GM11168 (cell line): Measurements from ENCODE around the gene SMG5.

Experiments
- in situ Hi-C: fragments of 300-500 bp; cut with MboI; formaldehyde crosslinking; loops from one replicate; pipeline ENCODE4 v1.12.0; 2022; ENCODE audit warnings: low sequenced_read_pairs; ENCODE audit not compliant: unreplicated experiment

Gene SMG5

DNA sequence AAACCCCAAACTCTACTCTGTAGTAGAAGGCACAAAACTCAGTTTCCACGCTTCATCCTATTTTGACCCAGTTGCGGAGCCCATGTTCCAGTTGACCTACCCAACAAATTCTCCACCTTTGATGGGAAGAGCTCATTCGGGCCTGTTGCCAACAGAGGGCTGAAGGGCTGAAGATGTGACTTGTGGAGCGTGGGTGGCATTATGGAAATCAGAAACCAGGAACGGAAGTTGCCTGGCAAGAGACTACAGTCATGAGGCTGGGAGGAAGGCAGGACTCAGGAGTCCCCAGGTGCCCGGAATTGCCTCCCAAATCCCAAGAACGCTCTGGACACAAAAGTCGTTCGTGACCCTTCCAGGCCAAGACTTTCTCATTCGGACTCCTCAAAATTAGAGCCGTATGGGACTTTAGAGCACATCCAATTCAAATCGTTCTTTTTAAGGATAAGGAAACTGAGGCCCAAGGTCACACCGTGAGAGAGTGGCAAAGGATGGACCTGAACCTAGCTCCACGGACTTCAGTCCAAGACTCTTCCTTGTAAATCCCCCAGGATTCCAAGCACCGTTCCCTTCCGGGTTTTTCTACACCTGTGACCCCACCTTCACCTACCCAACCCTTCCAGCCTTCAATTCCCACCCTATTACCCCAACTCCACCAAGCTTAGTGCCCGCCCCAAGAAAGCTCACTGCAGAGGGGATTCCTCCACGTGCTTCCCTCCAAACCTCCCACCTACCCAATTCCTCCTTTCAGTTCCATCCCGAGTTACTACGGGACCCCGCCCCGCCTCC lies 739 bp downstream of the SMG5 start:
- in situ Hi-C loops, result no loop called here

DNA sequence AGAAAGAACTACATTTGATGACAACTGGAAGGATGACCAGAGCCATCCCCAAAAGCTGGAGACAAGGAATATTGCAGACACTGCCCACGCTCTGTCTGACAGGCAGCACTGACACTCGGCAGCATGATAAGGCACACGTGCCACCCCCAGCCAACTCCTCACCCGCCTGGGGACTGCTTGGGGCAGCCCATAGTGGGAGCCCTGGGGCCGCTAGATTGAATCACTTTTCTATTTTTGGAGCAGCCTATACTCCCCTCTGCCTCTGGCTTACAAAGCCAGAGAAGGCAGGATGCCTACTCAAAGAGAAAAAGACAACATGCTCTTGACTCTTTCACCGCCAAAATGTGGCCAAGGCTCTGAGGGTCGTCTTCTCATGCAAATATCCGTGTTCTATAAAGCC lies 1.3 kb downstream of the SMG5 start:
- in situ Hi-C loops, result no loop called here

DNA sequence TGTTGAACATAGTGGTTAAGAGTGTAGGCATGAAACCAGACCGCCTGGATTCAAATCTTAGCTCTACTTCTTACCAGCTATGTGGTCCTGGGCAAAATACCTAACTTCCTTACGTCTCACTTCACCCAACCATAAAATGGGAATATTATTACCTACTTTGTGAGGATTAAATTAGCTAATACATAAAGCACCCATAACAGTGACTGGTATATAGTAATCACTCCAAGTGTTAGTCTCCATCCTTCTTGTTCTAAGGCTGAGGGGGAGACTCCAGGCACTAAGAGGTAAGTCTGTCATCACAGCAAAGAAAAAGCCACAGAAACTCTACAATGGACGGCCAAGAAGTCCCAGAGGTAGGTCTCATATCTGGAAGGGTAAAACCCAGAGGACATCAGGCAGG lies 2.8 kb downstream of the SMG5 start:
- in situ Hi-C loops, result no loop called here

DNA sequence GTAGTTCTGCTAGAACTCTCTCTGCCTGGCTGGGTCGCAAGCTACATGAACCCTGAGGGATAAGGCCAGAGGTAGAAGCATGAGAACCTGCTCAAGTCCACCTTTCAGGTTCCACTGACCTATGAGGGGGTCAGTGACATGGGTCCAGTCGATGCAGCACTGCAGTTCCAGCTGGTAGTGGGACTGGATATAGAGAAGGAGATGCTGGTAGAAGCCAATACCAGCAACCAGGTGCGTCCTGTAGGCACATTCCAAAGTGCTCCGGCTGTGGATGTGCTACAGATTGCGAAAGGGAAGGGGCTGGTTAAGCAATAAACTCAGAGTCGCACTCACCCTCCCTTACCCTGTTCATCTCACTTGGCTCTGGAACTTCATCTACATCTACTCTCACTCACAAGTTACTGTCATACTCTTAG lies 5.7 kb downstream of the SMG5 start:
- in situ Hi-C loops, result no loop called here

DNA sequence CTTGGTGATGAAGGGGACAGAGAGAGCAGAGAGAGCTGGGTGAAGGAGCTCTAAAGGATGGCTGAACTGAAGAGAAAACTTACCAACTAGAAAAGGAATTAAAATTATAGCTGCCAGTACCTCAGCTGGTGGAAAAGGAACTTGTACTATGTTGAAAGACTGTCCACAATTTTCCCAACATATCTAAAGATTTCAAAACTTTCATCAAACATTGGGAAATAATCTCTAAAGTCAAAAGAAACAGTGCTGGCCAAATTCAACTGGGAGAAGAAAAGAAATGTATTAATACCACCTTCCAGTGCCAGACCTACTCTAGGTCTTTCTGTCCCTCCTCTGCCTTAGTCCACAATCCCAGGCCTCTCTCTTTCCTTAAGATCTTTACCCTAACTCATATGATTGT lies 6.1 kb downstream of the SMG5 start:
- in situ Hi-C loops, result no loop called here

DNA sequence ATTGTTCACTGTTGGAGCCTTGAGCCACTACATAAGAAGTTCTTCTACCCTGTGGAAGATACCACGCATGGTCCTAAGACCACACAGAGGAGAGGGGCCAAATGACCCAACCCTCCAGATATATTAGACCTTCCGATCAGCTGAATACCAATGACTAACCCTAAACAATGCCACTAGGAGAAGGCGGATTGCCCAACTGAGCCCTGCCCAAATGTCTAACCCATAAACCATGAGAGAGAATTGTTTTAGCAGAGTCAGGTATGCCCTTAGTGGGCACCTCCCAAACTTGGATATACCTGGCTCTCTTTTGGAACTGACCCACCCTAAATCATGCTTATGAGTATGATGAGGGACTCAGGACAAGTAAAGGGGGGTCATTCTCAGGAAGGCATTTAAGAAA lies 12.3 kb downstream of the SMG5 start:
- in situ Hi-C loops, result no loop called here

DNA sequence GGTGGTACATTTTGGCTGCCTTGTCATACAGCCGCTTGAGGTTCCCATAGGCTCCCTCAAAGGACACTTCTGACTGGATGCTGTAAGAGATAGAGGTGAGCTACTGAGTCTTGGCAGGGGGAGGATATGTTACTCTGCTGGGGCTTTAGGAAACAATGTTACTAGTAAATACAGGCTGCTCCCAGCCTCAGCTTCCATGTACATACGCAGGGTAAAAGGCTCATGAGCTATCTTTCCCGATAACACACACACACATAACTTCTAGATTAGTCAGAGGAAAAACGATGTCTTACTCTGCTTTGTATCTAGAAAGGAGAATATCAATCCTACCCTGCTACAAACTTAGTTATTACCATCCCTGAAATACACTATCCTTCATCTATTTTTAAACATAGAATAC lies 14.3 kb downstream of the SMG5 start:
- in situ Hi-C loops, result no loop called here

DNA sequence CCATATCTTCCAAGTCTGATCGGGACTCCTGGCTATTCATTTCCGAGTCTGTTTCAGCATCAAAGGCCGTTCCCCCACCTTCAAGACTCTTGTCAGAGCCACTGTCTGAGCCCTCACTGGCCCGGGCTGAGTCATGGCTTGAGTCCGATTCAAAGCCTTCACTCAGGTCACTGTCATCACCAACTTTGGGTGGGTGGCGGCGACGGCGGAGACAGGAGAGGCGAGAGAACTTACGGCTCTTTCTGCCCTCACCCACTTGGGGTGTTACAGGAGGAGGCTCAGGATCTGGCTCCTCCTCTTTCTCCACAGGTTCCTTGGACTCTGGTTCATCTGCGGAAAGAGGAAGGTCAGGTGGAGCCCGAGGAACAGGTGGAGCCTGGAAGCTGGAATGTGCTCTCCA lies 16.6 kb downstream of the SMG5 start:
- in situ Hi-C loops, result no loop called here

DNA sequence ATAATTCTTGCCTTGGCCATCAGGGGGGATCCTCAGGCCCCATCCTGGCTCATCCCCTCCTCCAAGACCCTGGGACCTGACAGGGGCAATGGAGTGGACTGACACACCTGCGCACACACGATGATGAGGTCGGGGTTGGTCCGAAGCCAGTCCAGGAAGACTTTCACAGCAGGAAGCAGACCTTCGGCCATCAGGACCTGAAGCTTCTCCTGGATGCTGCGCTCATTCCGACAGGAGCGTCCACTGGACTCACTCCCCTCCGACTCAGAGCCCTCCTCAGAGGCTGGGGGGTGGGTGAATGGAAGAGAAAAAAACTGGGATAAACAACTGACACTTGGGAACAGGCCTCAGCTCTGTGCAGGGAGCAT lies 19.4 kb downstream of the SMG5 start:
- in situ Hi-C loops, result no loop called here

DNA sequence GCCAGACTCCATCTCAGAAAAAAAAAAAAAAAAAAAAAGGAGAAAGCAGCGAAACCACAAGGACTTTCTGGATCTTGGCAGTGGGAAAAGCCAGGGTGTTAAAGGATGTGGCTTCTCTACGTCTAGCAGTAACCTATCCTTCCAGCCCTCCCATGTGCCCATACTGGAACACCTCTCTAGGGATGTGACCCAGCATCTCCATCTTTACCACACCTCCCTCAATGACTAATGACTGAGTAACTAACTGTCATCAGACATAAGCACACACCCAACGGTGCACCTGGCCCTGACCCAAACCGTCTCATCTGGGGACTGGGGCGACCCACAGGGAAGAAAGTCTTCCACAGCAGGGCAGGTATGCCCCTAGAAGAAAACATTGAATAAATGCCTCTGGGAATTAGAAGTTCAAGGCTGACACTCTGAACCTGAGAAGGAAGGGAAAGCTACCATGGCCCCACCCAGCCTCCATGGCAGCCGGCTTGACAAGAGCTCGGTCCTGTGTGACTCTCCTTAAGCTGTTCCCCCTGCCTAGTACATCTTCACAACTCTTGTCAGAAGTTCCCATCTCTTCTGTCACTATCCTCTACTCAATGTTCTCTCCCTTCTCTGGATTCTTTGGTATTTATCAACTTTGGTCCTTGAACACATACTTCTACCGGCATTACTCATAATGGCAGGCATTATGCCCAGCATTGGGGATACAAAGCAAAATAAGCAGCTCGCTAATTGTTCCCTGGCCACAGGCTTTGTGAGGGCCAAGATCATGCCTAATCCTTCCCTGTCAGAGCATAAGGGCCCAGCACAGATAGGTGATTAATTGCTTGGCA lies 20.0 kb downstream of the SMG5 start:
- in situ Hi-C loops, result no loop called here

DNA sequence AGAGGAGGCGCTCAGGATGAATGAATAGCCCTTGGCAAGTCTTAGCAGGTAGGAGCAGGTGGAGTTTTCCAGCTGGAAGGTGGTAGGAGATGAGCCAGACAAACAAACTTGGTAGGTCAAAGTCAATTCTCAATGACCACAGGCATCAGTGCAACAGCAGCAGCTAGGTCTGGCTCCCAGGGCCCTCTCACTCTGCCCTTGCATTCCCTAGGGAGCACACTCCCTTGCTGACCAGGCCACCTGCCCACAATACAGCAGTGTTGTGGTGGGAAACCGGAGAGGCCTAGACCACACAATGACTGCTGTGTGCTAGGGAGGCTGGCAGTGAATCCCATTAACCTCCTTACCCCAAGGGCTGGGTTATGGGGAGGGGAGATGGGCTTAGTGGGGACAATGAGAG lies 21.7 kb downstream of the SMG5 start:
- in situ Hi-C loops, result no loop called here

DNA sequence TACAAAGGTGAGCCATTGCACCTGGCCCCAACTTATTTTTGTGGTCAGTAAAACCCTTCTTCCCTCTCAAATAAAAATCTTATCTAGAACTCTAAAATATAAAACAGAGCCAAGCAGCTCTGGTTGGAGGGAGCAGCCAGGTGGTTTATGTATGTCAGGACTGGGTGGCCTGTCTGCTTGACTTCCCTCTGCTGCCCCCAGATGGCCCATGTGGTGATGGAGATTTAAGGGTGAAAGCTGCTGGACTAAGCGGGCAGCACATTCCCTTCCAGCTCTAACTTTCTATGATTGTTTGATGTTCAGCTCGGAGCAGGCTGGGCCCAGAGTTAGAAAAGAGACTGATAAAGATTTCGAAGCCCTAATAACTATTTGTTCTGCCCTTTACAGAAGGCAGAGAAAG lies 22.8 kb downstream of the SMG5 start:
- in situ Hi-C loops, result no loop called here

DNA sequence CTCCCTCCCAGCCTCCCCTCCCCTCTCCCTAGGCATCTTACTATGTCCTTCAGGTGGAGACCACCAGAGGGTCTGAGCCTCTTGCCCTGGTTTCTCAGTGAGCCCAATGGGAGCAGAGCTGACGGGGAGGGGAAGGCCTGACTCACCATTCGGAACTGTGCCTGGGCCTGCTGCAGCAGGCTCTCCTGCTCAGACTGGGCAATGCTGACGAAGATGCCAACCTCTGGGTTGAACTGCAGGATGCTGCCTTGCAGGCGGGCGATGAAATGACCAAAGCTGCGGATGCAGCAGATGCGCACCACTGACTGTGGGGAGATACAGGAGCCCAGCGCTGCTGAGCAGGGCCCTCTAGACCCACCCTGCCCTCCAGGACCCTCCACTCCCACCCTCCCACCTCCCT lies 23.8 kb downstream of the SMG5 start:
- in situ Hi-C loops, result no loop called here

DNA sequence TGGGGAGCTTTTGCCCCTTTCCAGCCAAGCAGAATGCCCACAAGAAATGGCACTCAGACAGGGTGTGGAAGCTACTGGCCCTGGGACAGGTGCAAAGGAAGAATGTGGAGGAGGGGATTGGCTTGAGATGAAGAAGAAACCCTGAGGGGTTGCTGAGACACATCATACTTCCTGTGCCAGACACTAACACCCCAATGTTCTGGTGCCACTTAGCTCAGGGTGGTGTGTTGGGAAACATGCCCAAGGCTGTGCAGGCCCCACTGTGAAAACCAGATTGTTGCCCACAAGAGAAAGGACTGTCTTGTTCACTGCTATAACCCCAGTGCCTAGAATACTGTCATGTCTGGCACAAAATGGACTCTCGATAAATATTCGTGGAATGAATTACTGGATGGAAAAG lies 24.9 kb downstream of the SMG5 start:
- in situ Hi-C loops, result no loop called here

DNA sequence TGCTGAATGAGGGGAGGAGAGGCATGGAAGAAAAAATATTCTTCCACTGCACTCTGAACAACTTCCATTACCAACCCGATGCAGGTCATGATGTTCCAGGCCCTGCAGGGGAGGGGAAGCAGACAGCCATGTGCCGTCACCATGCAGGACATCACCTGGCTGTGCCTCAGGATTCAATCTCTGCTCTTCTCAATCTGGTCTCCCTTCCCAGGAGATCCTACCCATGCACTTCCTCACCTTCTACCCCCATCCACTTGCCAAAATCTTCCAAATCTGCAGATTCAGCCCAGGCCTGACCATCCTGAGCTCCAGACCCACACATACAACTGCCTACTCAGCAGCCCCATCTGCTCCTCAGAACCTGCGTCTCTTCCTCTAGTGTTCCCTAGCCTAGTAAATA lies 29.0 kb downstream of the SMG5 start:
- in situ Hi-C loops, result no loop called here

DNA sequence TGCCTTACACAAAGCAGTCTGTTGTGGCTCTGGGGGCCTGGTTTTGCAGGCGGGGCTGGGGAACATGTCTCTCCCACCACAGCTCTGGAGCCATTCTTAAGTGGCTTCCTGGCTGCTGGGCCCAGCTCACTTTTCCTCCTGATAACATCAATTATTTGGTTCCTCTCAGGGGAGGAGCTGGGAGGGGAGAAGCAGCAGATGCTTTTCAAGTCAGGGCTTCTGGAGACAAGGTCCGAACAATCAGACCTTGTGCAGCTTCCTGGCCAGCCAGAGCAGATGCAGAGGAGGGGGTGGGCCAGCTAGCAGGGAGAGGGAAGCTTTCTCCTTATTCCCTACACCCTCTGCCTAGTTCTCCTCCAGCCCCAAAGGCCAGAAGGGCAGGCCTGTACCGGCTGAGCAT lies 31.1 kb downstream of the SMG5 start:
- in situ Hi-C loops, result no loop called here

DNA sequence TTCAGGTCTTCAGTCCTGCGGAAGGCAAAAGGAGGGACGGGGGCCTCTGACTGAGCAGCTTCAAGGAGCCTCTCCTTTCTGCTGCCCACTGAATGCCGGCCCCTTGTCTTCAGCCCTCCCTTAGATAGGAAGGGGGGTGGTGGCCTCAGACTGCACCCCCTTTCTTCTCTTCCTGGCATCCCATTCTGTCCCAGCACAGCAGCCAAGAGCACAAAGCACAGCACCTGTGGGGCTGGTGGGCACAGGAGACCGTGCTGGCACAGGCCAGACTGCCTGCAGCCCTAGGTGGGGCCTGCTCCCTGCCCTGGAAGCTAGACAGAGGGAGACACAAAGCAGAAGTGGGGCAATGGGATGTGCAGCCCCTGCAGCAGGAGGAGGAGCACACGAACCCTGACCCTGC lies 33.0 kb downstream of the SMG5 start:
- in situ Hi-C loops, result no loop called here

DNA sequence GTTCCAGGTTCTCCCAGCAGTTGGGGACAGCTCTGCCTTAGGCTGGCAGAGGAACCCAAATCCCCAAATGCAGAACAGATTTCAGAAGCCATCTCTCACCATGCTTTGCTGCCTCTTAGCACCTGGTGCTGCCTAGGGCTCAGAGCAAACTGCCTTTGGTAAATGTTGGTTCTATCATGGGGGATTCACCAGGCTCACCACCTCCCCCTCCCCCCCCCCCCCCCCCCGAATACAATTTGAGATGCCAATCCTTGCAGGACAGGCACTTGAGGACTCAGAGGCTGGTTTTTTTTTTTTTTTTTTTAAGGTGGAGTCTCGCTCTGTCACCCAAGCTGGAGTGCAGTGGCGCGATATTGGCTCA lies 34.3 kb downstream of the SMG5 start:
- in situ Hi-C loops, result no loop called here

DNA sequence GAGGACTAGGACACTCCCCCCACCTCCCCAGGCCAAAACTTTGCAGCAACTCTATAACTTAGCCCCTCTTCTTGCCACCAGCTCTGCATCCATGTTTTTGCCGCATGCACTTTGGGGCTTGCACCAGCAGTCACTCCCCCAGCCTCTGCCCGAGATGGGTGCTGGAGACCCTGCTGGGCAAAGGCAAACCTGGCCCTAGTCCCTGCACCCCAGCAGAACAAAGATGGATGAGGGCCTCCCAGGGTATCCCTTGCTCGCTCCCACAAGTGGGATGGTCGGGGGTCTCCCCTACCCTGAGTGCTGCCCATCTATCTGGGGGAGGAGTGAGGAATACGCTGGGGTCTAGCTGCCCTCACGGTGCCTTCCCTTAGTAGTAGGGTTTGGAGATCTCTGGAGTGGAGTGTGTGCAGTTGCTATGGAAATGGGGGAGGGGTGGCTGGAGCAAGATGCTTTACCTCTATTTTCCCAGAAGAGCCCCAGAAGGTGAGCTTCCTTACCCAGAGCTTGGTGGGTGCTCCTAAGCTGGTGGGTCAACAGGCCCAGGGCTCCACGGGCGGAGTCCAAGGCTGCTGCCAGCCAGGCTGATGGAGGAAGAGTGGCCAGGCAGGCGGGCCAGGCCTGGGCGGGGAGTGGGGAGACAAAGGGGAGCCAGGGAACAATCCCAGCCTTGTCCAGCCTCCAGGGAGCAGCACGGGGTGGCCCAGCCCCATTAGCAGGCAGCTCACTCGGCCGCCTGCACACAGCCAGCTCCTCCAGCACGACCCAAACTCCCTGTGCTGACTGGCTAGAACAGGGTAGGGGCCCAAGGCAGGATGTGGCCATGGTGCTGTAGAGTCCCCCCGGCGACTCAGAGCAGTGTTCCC lies 34.9 kb downstream of the SMG5 start, which contains the start of gene PAQR6:
Gene PAQR6 (minus strand): TSS at position 597 of the 863 bp plus-strand sequence. CDS start 1,325 bp downstream, outside the sequence.
- in situ Hi-C loops, result no loop called here

DNA sequence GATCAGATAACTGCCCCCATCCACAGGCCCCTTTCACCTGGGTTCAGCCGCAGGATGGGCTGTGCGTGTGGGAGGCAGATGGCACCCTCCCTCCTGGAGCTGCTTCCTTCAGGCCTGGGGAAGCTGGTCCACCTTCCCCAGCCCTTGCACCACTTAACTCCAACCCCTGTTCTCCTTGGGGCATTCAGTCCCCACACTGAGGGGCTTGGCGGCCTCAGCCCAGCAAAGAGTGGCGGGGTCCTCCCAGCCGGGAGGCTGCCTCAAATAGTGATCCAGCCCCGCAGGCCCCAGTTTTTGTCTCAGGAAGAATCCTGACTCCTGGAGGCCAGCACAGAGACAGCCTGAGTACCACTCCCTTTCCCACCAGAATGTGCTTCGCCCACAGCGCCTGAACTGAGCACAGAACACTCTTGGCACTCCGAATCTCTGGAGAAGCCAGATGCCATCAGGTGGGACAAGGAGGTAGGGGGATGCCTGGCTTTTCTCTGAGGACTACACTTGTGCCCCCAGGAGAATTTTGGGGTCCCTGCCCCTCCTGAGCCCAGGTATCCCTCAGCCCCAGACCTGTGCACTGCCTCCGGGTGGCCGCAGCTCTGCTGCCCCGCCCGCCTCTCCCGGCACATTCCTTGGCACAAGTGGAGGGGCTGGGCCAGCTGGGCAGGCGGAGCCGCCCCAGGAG lies 35.7 kb downstream of the SMG5 start:
- in situ Hi-C loops, result no loop called here
